ENCODE measurements around the gene CITED4. TPM values are rescaled to one million over a fixed set of nuclear protein-coding genes. Genes with fewer than 3 reads are reported as not detected.

The CITED4 gene
- total RNA-seq, 1 experiment from 2014 or later: 29.5 TPM

DNA sequence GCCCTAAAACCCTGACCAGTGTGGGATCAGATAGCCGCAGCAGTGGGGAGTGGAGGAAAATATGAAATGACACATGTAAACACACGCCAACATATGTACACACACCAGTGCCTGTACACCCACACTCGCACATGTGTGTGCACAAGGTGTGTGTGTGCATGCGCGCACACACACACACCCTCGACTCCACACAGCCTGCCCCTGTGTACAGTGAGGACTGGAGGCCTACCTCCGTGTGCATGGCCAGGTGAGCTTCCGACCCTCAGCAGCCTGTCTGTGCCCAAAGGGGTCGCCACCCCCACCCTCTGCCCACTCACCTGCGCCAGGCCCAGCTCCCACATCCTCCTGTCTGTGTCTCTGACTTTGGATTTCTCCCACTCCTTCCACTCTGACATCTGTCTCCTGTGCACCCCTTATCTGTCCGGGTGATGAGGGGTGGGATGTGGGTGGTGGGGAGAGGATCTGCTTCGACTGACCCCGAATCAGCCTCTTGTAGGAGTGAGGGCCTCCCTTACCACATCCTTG lies 31.7 kb downstream of the CITED4 start:
- no peaks in the 10 kb centered on the region for H3K36me3 ChIP-seq
- H3K9me3 ChIP-seq: no peaks in the 10 kb centered on the region
- no peak overlapping the region for H3K4me3 ChIP-seq
- H3K27me3 ChIP-seq: no peaks in the 10 kb centered on the region
- DNase-seq: no peak

DNA sequence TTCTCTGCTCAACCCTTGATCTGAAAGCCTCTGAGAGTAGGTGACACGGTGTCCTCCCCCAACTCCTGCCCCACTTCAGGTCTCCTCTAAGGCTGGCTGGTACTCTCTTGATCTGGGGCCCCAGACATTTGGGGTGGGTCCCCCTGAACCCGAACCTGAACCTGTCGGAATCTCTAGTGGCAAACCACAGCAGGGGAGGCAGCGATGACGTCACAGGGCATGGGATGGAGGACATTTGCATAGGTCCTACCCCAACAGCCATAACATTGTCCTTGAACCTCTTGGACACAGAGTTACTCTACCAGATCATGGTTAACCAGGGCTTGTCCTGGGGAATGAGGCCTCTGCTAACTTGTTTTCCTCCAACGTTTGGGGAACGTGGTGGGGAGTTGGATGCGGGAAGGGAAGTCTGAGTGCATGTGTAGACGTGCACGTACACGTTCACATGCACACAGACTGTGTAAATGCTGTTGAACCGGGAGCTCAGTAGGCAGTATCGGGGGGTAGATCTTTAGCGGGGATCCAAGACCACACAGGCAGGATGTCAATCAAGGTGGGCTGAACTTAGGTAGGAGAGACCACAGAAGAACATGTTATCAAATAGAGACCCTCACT lies 32.4 kb downstream of the CITED4 start:
- Histone ChIP-seq H3K27me3 (no peaks in the 10 kb centered on the region), H3K9me3 (no peaks in the 10 kb centered on the region), H3K4me3 (no peak overlapping the region), H3K36me3 (no peaks in the 10 kb centered on the region)
- no peak for DNase-seq

DNA sequence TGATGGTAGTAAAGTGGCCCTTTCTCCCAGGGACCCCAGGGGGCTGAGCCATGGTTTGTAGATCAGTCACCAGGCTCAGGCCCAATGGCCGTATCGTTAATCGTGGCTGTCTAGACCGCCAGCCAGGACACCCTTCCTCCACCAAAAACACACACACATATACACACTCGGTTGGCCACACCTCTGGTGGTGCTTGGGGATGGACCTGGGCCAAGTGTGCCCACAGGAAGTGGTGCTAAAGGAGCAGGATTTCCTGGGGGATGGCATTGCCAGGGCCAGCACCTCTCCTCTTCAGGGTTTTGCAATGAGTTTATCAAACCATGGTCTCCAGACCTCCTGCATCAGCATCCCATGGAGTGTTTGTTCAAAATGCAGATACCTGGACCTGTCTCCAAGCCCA lies 36.2 kb downstream of the CITED4 start:
- Histone ChIP-seq H3K4me3 (no peak overlapping the region), H3K9me3 (no peaks in the 10 kb centered on the region), H3K27me3 (no peaks in the 10 kb centered on the region), H3K36me3 (no peaks in the 10 kb centered on the region)
- DNase-seq: no peak

DNA sequence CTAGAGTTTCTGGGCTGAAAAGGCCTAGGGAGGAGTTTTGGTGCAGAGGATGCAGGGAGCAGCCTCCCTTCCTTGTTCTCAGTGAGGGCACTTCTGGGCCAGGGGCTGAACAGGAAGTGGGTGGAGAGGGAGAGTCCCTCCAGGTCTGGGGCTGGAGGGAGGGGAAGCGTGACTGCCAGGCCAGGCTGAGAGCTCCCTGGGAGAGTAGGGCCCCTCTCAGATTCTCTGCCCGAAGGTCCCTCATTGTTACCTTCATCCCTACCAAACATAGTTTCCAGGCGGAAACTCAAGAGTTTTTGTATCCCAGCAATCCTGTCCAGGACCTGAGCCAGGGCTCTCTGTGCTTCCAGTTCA lies 36.8 kb downstream of the CITED4 start:
- no peak overlapping the region for H3K4me3 ChIP-seq
- H3K27me3 ChIP-seq: no peaks in the 10 kb centered on the region
- no peaks in the 10 kb centered on the region for H3K9me3 ChIP-seq
- DNase-seq: no peak
- H3K36me3 ChIP-seq: no peaks in the 10 kb centered on the region

DNA sequence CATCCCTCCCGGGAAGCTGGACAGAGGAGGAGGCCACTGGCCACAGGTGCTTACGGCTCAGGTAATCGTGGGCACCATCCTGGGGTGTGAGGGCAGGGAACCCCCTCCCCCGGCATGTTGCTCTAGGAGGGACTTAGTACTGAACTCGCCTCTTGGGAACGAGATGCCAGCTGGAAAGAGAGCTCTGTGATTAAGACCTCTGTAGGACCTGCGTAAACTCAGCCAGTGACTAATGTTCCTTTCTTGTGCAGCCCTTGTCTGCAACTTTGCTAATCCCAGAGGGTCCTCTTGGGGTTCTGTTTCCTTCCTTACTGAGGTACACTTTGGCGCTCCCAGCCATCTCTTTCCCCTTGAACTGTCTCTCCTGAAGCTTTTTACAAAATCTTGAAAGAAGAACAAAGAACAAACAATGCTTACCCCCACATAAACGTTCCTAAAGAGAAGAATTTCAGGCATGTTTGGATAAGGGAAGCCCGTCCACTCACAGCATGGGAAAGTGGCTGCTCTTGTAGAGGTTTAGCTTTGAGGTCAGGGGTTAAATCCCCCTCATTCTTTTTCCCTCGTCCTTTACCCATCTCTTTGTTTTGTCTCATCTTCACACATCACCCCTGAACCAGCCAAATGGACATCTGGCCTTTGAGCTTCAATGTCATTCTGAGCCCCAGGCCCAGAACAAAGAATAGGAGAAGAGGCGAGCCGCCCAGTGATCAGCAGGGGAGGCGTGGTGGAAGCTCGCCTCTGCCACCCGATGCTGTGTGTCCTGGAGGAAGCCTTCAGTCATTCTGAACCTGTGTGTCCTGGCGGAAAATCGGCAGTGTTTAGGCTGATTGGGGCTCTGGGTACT lies 37.4 kb downstream of the CITED4 start:
- no peaks in the 10 kb centered on the region for H3K9me3 ChIP-seq
- no peaks in the 10 kb centered on the region for H3K27me3 ChIP-seq
- no peak overlapping the region for H3K4me3 ChIP-seq
- no peaks in the 10 kb centered on the region for H3K36me3 ChIP-seq
- no peak for DNase-seq

DNA sequence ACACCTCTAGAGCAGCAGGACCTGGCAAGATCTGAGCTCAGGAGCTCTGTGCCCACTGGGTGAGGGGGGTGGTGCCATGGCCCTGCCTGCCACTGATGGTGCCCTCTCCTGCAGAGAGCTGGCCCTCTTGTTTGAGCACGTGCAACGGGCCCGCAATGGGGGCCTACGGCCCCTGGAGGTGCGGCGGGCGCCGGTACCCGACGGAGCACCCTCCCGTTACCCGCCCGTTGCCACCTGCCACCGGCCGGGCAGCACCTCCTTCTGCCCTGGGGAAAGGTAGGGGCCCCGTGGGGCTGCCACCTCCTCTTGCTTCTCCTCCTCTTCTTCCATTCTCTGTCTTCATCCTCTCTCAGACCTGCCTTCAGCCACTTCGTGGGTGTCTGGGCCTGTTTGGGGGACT lies 38.2 kb downstream of the CITED4 start:
- Histone ChIP-seq H3K27me3 (no peaks in the 10 kb centered on the region), H3K9me3 (no peaks in the 10 kb centered on the region), H3K4me3 (no peak overlapping the region), H3K36me3 (no peaks in the 10 kb centered on the region)
- no peak for DNase-seq

DNA sequence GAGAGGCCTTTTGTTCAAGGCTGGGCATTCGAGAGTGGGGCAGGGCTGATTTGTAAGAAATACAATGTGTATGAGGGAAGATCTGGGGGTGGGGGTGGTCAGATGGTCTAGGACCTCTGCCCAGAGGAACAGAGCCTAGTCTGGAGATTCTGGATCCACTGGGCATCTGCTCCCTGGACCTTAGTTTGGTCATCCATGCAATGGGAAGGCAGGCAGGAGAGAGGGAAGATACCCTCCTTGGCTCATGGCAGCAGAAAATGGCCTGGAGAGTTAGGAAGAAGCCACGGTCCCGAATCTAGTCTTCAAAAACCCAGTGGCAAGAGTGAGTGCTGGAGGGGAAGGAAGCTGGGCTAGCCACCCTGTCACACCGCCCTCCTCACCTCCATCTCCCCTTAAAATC lies 38.8 kb downstream of the CITED4 start:
- Histone ChIP-seq H3K4me3 (no peak overlapping the region), H3K9me3 (no peaks in the 10 kb centered on the region), H3K27me3 (no peaks in the 10 kb centered on the region), H3K36me3 (no peaks in the 10 kb centered on the region)
- DNase-seq: no peak

DNA sequence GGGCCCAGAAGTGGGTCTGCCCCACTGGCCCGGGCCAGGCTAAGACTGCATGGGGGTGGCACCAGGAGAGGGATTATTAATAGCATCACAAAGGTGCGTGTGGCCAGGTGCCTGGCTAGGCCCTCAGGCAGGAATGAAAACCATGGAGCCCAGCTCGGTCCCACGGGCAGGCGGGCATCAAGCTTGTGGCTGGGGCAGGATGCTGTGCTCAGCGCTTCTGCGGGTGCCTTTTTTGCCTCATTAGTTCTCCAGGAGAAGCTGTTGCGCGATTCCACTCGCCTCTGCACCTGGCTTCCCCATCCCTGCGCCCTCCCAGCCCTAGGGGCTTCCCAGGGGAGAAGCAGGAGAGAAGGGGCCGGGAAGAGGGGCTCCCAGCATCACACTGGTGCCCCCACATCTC lies 39.3 kb downstream of the CITED4 start:
- no peaks in the 10 kb centered on the region for H3K36me3 ChIP-seq
- no peak for DNase-seq
- no peaks in the 10 kb centered on the region for H3K27me3 ChIP-seq

DNA sequence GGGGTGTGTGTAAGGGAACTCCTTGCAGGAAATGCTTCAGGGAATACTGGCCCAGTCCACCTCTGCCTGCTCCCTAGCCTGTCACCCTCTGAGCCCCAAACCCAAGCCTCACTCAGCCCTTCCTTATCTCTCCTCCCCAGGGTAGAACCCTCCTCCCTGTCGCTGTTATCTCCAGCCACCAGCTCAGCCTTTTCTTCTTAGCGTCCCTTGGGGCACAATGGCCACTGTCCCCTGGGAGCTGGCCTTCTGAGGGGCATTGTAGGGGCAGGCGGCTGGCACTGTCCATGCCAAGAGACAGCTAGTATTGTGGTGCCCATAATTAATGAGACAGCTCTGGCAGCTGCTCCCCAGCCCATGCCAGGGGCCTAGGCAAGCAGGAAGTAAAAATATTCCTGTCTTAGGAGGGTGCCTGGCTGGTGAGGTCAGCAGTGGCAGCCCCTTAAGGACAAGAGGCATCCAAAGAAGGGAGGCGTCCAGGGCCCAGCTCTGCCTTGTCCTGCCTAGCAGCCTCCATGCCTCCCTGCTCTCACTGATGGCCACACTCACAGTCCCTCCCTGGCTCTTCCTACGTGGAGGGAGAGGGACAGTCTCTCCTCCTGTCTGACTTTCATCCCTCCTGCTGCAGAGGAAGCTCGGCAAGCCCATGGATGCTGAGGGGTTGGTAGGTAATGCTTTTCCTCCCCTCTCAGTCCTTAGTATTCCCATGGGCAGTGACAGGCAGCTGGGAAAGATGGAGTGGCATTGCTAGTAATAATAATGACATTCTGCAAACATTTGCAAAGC lies 41.1 kb downstream of the CITED4 start:
- no peaks in the 10 kb centered on the region for H3K36me3 ChIP-seq
- no peak for DNase-seq
- no peak overlapping the region for H3K4me3 ChIP-seq
- no peaks in the 10 kb centered on the region for H3K27me3 ChIP-seq
- no peaks in the 10 kb centered on the region for H3K9me3 ChIP-seq

More for the DNA sequence above, 39.3 kb downstream of the CITED4 start:
- Histone ChIP-seq H3K4me3 (no peak overlapping the region), H3K9me3 (no peaks in the 10 kb centered on the region)

DNA sequence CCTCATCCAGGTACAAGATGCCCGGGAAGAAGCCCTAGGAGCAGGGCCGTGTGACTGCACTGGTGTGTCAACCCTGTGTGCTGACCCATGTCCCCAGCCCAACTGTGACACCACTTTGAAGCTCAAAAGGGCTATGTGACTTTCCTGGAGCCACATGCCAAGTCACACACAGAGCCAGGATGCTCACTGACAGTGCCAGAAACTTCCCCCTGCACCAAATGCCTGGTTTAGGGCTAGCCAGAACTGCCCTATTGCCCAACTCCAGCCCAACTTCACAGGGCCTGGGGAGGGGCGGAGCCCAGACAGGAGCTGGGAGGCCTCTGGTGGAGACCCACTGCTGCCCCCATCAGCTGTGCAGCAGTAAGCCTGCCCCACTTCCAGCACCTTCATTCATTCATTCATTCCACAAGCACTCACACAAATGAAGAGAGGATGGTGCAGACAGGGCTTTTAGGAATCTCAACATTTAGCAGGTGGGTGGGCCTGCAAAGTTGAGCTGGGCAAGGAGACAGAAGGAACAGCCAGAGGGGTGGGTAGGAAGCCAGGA lies 41.8 kb downstream of the CITED4 start:
- H3K27me3 ChIP-seq: no peaks in the 10 kb centered on the region
- DNase-seq: no peak
- H3K36me3 ChIP-seq: no peaks in the 10 kb centered on the region
- no peak overlapping the region for H3K4me3 ChIP-seq
- no peaks in the 10 kb centered on the region for H3K9me3 ChIP-seq

DNA sequence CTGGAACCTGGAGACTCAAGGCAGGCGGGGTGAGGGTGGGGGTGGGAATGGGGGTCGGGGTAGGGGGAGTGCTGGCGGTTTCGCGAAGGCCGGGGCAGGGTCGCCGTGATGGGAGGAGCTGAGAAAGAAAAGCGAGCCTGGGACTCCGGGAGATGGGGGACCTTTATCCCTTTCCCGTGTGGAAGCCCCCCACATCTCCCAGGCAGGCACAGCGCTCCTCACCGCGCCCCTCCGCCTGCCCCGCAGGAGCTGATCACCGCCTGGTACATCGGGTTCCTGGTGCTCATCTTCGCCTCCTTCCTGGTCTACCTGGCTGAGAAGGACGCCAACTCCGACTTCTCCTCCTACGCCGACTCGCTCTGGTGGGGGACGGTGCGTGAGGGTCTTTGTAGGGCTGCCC lies 43.1 kb downstream of the CITED4 start:
- Histone ChIP-seq H3K9me3 (no peaks in the 10 kb centered on the region), H3K27me3 (no peaks in the 10 kb centered on the region), H3K36me3 (no peaks in the 10 kb centered on the region), H3K4me3 (no peak overlapping the region)
- DNase-seq: no peak

DNA sequence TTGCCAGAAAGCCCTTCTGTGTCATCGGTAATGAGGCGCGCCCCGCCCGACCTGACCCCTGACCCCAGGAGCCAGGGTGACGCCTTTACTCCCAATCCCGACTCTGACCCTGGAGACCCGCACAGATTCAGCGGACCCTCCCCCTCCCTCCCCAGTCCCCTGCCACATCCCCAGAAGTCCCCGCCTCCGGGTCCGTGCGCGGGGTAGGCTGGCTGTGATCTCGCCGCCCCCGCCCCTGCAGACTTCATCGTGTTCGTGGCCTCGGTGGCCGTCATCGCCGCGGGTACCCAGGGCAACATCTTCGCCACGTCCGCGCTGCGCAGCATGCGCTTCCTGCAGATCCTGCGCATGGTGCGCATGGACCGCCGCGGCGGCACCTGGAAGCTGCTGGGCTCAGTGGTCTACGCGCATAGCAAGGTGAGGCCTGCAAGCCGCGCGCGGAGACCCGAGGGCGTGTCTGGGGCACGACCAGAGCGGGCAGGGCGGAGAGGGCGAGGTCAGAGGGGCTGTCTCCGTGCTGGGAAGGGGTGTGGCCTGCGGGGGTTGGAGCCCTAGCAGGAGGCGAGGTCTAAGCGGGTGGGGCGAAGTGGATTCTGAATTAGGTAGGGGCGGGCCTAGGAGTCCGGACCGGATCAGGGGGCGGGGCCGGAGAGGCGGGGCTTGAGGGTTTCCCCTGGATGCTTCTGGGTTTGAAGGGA lies 43.8 kb downstream of the CITED4 start:
- no peaks in the 10 kb centered on the region for H3K36me3 ChIP-seq
- no peak overlapping the region for H3K4me3 ChIP-seq
- no peak for DNase-seq

DNA sequence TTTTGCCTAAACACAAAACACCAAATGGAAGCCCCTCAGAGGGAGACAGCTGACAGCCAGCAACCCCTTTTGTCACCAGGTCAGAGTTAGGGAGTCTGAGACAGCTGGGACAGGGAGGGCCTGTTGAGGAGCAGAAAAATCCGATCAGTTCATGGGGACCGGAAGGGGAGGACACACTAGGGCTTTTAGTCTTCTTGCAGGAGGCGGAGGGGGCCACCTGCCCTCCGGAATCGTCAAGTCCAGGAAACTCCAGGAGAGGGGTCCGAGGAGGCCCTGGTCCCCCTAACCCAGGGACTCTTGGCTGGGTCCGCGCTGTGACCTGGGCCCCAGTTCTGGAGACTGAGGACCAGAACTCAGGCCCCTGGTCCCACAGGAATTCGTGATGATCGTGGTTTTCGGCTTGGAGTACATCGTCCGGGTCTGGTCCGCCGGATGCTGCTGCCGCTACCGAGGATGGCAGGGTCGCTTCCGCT lies 44.3 kb downstream of the CITED4 start:
- H3K36me3 ChIP-seq: no peaks in the 10 kb centered on the region
- no peaks in the 10 kb centered on the region for H3K27me3 ChIP-seq
- H3K4me3 ChIP-seq: no peak overlapping the region
- DNase-seq: no peak
- H3K9me3 ChIP-seq: no peaks in the 10 kb centered on the region

More for the DNA sequence above, 43.8 kb downstream of the CITED4 start:
- H3K27me3 ChIP-seq: no peaks in the 10 kb centered on the region
- H3K9me3 ChIP-seq: no peaks in the 10 kb centered on the region

DNA sequence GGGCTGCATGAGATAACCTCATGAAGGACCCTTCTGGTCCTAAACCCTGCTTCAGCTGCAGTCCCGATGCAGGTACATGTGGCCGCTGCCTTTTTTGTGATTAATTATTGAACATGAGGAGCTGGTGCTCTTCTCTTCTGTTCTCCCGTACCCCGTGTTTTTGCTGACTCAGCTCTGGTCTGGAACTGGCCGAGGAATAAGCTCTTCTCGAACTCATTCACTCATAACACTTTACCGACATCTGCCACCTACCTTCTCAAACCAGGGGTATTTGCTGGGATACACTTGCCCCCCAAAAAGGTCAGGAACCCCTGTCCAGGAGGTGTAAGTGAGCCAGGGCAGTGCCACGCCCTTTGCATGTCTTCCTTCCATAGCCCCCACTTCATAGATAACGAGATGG lies 46.7 kb downstream of the CITED4 start:
- DNase-seq: no peak
- Histone ChIP-seq H3K4me3 (no peak overlapping the region), H3K36me3 (no peaks in the 10 kb centered on the region), H3K27me3 (no peaks in the 10 kb centered on the region), H3K9me3 (no peaks in the 10 kb centered on the region)
